H4 (cell line): ENCODE results near the gene RAB3C. TPM values are rescaled to one million over a fixed set of nuclear protein-coding genes. Genes with fewer than 3 reads are reported as not detected.

Source experiments
- DNase-seq: peaks from one replicate; pipeline ENCODE4 v3.0.0-alpha.2; 2015; ENCODE audit warnings: low spot score
- total RNA-seq: library from RNA; depleted of rRNA; stranded (reverse); fragments of >200 nt; shearing (Covaris generic); gene quantifications from 2 replicates; pipeline ENCODE4 v1.2.3, GENCODE V29; 2014

Gene RAB3C
- total RNA-seq, 1 experiment from 2014 or later: not detected

DNA sequence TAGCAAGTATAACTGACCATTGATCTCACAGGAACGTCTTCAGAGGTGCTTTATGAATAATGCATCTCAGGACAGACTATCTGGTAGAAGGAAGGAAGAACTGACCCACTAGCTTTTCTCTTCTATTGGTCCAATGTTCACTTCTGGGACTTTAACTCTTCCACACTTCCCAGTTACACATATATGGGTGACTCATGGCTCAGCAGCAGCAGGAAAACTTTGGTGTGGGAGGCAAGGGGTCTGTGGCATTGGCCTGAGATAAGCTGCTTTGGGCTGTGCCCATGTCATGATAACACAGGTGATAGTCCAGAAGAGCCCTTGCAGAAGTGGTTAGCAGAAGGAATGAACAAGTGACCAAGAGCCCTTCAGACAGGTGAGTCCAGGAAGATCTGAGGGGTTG, 148.8 kb downstream of the RAB3C start:
- DNase-seq: no peak

DNA sequence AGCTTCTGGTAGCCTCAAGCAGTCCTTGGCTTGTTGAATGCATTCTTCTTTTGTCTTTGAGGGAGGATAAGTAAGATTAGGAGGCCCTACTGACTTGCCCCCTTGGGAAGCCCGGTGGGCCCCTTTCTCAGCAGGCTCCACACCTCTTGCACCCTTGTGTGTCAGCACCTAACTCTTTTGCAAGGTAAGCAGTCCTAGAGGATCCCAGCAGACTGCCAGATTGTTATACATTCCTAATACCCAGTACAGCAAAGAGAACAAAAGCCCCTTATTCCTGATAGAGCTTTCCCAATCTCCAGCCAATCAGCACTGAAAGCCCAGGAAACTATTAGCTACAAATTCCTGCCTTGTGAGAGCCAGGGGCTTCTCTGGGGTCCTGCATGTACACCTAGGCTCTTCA, 152.8 kb downstream of the RAB3C start:
- DNase-seq: no peak

GRCh38 chr5:58736214-58736613, 153.3 kb downstream of the RAB3C start:
- DNase-seq: no peak

DNA sequence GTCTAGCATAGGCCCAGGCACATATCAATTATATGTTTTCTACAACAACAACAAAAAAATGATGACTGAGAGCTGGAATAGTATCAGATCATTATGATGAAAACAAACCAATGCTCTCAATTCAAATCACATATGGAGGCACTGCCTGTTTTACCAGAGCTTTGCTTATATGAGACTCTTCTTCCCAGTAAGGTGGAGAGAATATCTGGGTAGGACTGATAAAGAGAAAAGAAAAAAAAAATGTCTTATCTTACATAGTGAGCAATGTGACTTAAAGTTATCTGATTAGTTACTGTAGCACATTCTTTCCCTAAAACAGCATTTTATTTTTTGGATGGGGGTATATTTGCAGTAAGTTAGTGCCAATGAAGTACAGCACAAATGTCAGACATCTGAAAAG, 154.8 kb downstream of the RAB3C start:
- no peak for DNase-seq

DNA sequence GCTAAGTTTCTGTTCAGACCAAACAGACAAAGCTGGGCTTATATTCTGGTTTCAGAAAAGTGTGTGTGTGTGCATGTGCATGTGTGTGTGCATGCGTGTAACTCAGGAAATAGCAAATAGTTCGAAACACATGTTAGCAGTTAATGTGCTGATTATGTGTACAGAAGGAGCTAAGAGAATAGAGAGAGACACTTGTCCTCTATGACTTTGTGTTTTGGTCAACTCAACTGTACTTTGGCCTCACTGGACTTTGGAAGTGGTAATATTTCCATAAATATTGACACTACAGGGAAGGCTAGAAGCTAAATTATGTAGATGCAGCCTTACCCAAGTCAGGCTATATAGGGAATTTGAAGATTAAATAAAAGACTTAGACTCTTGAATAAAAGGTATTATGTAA, 155.5 kb downstream of the RAB3C start:
- no peak for DNase-seq

GRCh38 chr5:58739051-58739450, 156.2 kb downstream of the RAB3C start:
- DNase-seq: no peak

DNA sequence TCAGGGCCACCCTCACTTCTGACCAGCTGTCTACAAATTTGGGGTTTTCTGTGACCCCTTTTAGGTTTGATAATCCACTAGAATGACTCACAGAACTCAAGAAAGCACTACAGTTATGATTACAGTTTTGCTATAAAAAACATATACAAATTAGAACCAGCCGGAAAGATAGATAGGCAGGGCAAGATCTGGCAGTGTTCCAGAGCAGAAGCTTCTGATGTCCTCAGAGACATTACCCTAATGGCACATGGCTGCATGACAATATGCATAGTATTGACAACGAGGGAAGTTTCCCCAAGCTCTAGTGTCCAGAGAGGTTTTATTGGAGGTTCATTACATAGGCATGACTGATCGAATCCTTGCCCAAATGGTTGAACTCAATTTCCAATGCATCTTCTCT, 158.1 kb downstream of the RAB3C start:
- no peak for DNase-seq

- DNase-seq: no peak
These were observed 162.5 kb downstream of the RAB3C start for GRCh38 chr5:58745350-58745749.

DNA sequence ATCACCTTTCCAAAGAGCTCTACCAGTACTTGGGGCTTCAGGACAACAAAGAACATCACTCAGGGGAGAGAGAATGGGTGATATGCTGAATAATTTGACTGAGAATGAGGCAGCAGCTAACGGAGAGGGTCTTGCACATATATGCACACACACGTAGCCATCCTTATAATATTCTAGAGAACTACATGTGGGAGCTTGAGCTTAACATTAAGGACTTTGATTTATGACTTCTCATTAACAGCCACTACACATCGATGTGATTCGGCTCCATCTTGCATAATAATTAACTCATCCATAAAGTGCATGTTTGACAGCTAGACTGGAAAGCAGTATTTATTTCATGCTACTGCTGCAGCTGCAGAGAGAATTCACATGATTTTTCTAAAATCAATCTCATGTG, 163.4 kb downstream of the RAB3C start:
- DNase-seq: no peak

GRCh38 chr5:58750036-58750435, 167.2 kb downstream of the RAB3C start:
- no peak for DNase-seq

- peak; percentile 34 for DNase-seq
These were observed 168.5 kb downstream of the RAB3C start for GRCh38 chr5:58751222-58751837.

DNA sequence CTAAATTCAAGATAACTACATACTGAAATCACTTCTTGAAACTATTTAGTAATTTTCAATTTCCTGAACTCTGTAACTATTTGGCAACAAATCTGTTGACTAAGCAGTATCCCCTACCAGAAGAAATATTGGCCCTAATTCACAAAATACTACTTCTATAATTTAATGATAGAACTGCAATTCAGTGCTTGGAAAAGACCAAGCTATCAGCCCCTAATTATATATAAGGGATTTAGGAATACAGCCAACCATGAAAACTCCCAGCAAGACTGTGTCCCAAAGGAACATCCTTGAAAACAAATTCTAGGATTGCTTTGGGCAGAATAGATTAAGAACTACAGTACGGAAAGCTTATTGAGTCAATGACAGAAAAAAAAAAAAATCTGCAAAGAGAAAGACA, 169.2 kb downstream of the RAB3C start:
- DNase-seq: no peak

GRCh38 chr5:58753446-58753845, 170.6 kb downstream of the RAB3C start:
- DNase-seq: no peak

GRCh38 chr5:58754250-58754649, 171.4 kb downstream of the RAB3C start:
- DNase-seq: no peak

- DNase-seq: no peak
These were observed 172.5 kb downstream of the RAB3C start for GRCh38 chr5:58755397-58755796.

GRCh38 chr5:58759745-58760144, 176.9 kb downstream of the RAB3C start:
- peak; percentile 9 for DNase-seq

DNA sequence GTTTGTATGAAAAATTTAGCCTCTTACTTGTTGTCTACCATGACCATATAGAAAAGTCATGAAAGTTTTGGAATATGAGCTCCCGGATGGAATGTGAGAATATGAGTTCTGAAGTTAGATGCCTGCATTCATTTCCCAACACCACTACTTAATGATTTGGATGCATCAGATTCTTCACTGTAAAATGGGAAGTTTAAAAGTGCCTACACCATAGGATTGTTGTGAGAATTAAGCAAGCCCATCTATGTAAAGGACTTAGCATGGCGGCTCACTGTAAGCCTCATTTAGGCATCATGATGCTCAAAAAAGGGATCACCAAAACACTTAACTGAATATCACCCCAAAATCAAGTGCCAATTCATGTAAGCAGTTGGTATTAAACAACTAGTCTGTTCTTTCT, 177.3 kb downstream of the RAB3C start:
- DNase-seq: no peak

DNA sequence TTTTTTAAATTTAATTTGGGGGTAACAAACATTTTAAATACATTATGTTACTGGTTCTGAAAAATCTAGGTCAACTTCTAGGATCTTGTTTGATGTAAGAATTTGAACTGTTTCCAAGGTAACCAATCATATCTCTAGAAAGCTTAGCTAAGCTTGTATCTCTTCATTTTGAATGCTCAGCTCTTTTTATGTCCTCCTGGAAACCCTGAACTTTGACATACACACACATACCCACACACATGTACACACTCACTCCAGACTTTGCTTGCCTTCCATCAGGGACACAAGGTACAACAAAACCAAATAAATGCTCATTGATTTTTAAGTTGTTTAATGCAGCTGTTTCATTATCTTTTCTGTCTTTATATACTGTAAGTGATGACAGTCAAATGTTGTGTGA, 178.5 kb downstream of the RAB3C start:
- DNase-seq: no peak

- DNase-seq: no peak
These were observed 180.5 kb downstream of the RAB3C start for GRCh38 chr5:58763390-58763789.

- DNase-seq: no peak
These were observed 181.3 kb downstream of the RAB3C start for GRCh38 chr5:58764199-58764598.

DNA sequence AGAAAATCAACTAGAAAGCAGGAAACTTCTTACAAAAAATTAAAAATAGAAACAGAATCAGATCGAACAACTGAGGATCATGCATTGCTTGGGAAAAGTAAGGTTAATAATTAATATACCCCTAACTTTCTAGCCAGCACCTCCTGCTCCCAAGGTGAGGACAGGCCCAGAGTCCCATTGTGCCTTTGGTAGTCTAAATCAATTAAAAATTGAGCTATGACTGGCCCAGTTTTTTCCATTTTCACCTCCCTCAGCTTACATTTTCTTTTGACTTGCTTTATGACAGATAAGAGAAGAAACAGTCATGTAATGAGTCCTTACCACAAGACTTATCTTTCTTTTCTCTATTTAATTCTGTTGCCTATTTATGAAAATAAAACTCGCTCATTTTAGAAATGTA, 182.2 kb downstream of the RAB3C start:
- DNase-seq: no peak

DNA sequence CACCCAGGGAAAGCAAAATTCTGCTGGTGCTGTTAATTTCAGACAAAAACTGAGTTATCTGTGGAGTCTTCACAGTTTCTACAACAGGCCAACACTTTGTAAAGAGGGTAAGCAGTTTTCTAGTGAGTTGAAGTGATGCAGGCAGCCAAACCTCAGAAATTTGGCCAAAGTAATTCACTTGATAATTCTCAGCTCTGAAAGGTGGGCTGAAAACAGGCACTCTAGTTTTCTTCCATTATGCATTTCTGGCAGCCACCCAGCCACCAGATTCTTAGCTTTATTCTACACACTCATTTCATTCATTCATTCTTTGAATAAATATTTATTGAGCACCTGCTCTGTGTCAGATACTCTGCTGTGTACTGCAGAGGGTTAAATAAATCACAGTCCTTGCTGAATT, 184.2 kb downstream of the RAB3C start:
- DNase-seq: no peak

DNA sequence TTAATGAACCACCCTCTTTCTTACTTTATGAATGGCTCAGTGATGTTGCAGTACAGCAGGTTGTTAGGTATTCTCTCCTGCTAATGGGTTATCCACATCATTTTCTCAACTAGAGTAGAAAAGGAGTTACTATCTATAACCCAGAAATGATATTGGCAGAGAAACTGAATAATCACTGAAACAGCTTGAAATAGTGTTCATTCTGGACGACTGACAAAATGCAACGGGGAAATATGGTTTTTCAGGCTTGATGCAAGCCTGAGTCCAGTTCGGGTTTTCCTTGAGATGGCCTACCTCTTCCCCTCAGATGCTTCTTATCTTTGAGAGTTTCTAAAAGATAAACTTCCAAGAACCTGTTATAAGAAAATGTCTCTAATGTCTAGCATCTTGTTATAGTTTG, 187.3 kb downstream of the RAB3C start:
- DNase-seq: no peak

- no peak for DNase-seq
These were observed 188.9 kb downstream of the RAB3C start for GRCh38 chr5:58771796-58772195.
